Endothelial cell of umbilical vein (primary cell): ENCODE data around the gene PRCC.

Experiments
- CTCF ChIP-seq, 2 donors: IDR thresholded peaks; 1 replicate in 1 of 2; 2 replicates in 1 of 2; pipeline ENCODE4 v1.5.1; 2011; ENCODE audit warnings: low read length in 2 of 2, mild to moderate bottlenecking in 2 of 2, moderate library complexity in 2 of 2, control low read depth in 1 of 2, inconsistent platforms in 1 of 2, low read depth in 1 of 2; ENCODE audit not compliant: insufficient read depth in 1 of 2; ENCODE audit errors: extremely low read depth in 1 of 2
- MAX ChIP-seq: IDR thresholded peaks from 2 replicates; pipeline ENCODE4 v1.6.1; 2011; ENCODE audit not compliant: insufficient read depth, insufficient read length
- POLR2AphosphoS5 ChIP-seq: IDR thresholded peaks from 2 replicates; pipeline ENCODE4 v1.6.1; 2012; ENCODE audit warnings: low read depth, mild to moderate bottlenecking, control low read depth, low read length, moderate library complexity; ENCODE audit not compliant: insufficient read depth

- no peak for TF ChIP-seq CTCF (IDR thresholded peaks at IDR 0.05; ENCODE audit: extremely low read depth in 1 of 2, insufficient read depth in 1 of 2, low read depth in 1 of 2, low read length in 2 of 2)
- TF ChIP-seq MAX, result no peak
- no peak for TF ChIP-seq POLR2AphosphoS5
These were observed 22.4 kb upstream of the PRCC start for GRCh38 chr1:156744786-156745419.
